ENCODE measurements around the gene PCDHA2.
A peak's percentile ranks its signal among the peaks of the same experiment; 100 is the strongest.
"Not testable (repeated sequence)": the region's sequence is repeated elsewhere in the genome, so short reads cannot be mapped to it uniquely, and the experiment has no call there.

Gene PCDHA2

DNA sequence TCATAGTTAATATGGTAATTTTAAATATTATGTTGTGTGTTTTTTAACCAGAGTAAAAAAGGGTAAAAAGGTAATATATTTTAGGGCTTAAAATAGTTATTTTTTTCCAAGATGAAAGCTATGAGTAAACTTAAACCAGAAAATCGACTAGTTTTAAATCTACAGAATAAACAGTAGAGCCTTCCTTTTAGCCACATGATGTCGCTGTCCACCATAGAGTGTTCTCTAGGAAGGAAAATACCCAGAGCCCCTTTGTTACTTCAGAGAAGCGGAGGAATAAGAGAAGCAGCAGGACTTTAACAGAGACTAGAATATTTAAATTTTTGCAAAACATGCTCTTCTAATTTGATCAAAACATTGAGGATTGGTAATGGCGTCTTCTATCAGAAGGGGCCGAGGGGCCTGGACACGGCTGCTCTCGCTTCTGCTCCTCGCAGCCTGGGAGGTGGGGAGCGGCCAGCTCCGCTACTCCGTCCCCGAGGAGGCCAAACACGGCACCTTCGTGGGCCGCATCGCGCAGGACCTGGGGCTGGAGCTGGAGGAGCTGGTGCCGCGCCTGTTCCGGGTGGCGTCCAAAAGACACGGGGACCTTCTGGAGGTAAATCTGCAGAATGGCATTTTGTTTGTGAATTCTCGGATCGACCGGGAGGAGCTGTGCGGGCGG lies at the start of gene PCDHA2:
Gene PCDHA2, plus strand, starts transcription at position 258 of the 664 bp plus-strand sequence.
- no peak for DNase-seq

DNA sequence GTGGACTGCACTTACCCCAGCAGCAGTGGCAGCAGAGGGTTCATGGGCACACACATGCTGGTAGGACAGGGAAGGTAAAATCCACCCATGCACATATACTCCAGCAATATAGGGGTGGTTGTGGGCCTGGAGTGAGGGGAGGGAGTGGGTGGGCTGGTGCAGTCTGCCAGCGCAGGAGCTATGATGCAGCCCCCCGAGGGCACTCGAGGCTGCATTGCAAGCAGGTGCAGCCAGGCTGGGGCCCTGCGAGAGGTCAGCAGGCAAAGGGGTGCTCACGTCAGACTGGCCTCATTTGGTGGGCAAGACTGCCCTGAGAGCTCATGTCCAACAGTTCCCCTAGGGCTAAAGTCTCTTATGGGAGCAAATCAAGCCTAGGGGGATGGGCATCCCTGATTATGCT lies 41.1 kb upstream of the PCDHA2 start:
- DNase-seq: no peak

DNA sequence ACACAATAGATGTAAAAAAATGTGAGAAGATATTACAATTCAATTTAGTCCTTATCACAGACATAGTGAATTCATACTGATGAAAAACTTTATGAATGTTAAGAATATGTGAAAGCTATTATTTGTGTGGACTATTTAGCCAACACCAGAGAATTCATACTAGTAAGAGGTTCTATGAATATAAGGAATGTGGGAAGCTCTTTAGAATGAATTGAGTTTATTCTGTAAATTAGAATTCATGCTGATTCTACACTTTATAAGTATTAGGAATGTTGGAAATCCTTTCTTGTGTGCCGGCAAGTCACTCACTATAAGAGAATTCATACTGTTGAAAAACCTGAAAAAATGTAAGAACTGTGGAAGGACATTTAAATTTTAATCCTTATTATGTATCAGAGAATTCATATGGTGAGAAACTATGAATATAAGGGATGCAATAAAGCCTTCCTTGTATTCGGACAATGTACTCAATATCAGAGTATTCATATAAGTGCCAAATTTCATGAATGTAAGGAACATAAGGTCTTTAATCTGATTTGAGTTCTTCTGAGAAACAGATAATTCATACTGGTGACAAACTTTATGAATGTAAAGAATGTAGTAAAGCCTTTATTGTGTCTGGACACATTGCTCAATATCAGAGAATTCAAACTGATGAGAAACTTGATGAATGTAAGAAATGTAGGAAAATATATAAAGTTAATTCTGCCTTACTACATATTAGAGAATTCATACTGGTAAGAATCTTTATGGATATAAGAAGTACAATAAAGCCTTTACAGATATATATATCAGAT lies 30.3 kb upstream of the PCDHA2 start:
- DNase-seq: no peak

DNA sequence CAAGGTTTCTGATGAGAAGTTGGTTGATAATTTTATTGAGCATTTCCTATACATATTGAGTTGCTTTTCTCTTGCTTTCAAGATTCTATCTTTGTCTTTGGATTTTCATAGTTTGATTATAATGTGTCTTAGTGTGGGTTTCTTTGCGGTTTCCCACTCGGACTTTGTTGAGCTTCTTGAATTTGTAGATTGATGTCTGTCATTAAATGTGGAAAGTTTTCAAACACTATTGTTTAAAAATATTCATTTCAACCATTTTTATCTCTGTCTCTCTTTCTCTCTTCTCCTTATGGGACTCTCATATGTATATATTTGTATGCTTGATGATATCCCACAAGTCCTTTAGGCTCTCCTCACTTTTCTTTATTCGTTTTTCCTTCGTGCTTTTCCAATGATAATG lies 27.2 kb upstream of the PCDHA2 start:
- DNase-seq: no peak

DNA sequence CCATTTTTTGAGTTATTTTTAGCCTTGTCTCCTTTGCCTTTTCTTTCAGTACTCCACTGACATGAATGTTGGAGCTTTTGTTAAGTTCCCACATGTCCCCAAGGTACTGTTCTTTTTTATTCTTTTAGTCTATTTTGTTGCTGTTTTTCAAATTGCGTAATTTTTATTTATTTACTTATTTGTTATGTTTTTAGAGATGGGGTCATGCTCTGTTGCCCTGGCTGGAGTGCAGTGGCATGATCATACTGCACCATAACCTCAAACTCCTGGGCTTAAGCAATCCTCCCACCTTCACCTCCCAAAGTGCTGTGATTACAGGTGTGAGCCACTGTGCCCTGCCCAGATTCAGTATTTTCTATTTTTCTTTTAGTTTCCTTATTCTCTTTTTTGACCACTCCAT lies 14.1 kb upstream of the PCDHA2 start:
- DNase-seq: no peak

DNA sequence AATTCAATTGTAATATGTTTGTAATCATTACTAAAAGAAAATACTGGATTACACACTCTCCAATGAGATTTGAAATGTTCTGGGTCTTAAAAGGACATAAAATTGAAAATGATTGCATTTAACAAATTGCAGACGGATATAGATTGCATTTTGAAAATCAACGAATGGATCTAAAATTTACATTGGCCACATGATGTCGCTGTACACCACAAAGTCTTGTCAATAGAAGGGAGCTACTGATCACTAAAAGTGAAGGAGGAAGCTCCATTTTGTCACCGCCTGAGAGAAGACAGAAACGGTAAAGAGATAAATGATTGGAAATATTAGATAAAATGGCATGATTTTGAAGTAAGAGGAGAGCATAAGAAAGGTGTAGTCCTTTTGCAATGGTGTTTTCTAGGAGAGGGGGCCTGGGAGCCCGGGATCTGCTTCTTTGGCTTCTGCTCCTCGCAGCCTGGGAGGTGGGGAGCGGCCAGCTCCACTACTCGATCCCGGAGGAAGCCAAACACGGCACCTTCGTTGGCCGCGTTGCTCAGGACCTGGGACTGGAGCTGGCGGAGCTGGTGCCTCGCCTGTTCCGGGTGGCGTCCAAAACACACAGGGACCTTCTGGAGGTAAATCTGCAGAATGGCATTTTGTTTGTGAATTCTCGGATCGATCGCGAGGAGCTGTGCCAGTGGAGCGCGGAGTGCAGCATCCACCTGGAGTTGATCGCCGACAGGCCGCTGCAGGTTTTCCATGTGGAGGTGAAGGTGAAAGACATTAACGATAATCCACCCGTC lies 8.6 kb upstream of the PCDHA2 start, which contains the start of gene PCDHA1:
Gene PCDHA1, plus strand, starts transcription at position 236 of the 782 bp plus-strand sequence.
- DNase-seq: no peak

DNA sequence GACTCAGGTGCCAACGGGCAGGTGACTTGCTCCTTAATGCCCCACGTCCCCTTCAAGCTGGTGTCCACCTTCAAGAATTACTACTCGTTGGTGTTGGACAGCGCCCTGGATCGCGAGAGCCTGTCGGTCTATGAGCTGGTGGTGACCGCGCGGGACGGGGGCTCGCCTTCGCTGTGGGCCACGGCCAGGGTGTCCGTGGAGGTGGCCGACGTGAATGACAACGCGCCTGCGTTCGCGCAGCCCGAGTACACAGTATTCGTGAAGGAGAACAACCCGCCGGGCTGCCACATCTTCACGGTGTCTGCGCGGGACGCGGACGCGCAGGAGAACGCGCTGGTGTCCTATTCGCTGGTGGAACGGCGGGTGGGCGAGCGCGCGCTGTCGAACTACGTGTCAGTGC lies 7.2 kb upstream of the PCDHA2 start:
- not testable (repeated sequence) for DNase-seq

DNA sequence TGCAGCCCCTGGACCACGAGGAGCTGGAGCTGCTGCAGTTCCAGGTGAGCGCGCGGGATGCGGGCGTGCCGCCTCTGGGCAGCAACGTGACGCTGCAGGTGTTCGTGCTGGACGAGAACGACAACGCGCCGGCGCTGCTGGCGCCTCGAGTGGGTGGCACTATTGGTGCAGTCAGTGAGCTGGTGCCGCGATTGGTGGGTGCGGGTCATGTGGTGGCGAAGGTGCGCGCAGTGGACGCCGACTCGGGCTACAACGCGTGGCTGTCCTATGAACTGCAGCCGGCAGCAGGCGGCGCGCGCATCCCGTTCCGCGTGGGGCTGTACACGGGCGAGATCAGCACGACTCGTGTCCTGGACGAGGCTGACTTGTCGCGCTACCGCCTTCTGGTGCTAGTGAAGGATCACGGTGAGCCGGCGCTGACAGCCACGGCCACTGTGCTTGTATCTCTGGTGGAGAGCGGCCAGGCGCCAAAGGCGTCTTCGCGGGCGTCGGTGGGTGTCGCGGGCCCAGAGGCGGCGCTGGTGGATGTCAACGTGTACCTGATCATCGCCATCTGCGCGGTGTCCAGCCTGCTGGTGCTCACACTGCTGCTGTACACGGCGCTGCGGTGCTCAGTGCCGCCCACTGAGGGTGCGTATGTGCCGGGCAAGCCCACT lies 6.7 kb upstream of the PCDHA2 start:
- DNase-seq: not testable (repeated sequence)

DNA sequence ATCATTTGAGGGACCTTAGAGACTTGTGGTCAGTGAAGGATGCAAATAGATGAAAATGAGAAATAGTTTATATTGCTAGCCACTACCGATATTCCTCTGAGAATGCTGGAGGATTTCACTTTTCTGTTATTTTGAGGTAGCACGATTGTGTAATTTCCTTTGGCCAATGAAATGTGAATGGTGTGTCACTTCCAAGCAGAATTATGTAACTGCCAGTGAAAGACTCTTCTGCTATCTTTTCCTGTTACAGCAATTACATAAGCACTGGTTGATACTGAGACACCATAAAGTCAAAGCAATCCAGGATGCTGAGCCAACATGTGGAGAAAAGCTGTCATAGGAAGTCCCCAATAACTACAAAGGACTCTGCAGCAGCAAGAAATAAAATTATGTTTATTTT lies 3.6 kb upstream of the PCDHA2 start:
- no peak for DNase-seq

DNA sequence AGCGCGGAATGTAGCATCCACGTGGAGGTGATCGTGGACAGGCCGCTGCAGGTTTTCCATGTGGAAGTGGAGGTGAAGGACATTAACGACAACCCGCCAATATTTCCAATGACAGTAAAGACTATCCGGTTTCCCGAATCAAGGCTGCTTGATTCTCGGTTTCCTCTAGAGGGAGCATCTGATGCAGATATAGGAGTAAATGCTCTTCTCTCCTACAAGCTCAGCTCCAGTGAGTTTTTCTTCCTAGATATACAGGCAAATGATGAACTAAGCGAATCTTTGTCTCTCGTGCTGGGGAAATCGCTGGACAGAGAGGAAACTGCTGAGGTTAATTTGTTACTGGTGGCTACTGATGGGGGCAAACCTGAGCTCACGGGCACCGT lies 598 bp downstream of the PCDHA2 start:
- DNase-seq: no peak

DNA sequence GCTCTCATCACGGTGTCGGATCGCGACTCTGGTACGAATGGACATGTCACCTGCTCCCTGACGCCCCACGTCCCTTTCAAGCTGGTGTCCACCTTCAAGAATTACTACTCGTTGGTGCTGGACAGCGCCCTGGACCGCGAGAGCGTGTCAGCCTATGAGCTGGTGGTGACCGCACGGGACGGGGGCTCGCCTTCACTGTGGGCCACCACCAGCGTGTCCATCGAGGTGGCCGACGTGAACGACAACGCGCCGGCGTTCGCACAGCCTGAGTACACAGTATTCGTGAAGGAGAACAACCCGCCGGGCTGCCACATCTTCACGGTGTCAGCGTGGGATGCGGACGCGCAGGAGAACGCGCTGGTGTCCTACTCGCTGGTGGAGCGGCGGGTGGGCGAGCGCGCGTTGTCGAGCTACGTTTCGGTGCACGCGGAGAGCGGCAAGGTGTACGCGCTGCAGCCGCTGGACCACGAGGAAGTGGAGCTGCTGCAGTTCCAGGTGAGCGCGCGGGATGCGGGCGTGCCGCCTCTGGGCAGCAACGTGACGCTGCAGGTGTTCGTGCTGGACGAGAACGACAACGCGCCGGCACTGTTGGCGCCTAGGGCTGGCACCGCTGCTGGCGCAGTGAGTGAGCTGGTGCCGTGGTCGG lies 1.5 kb downstream of the PCDHA2 start:
- DNase-seq: not testable (repeated sequence)

DNA sequence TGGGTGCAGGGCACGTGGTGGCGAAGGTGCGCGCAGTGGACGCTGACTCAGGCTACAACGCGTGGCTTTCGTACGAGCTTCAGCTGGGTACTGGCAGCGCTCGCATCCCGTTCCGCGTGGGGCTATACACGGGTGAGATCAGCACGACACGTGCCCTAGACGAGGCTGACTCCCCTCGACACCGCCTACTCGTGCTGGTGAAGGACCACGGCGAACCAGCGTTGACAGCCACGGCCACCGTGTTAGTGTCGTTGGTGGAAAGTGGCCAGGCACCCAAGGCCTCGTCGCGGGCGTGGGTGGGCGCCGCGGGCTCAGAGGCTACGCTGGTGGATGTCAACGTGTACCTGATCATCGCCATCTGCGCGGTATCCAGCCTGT lies 2.1 kb downstream of the PCDHA2 start:
- no peak for DNase-seq

DNA sequence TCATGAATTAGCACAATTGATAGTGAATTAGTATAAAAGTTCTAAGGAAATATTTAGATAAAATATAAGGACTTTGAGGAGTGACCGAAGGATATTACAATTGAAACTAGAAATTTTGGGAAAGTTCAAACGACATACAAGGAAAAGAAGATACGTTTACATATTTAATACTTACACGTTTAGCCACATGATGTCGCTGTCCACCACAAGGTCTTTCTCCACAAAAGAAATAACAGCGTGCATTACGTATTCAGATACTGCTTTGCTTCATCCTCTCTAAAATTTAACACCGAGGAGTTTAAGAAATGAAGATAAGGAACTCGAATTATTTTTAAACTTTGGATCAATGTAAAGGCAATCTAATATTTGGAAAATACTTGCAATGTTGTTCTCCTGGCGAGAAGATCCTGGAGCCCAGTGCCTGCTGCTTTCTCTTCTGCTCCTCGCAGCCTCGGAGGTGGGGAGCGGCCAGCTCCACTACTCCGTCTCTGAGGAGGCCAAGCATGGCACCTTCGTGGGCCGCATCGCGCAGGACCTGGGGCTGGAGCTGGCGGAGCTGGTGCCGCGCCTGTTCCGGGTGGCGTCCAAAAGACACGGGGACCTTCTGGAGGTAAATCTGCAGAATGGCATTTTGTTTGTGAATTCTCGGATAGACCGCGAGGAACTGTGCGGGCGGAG lies 6.3 kb downstream of the PCDHA2 start, which contains the start of gene PCDHA3:
Gene PCDHA3, plus strand, starts transcription at position 242 of the 678 bp plus-strand sequence.
- no peak for DNase-seq

DNA sequence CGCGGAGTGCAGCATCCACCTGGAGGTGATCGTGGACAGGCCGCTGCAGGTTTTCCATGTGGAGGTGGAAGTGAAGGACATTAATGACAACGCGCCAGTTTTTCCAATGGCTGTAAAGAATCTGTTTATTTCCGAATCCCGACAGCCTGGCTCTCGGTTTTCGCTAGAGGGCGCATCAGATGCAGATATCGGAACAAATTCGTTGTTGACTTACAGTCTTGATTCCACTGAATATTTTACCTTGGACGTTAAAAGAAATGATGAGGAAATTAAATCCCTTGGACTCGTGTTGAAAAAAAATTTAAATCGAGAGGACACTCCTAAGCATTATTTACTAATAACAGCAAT lies 6.8 kb downstream of the PCDHA2 start:
- no peak for DNase-seq

DNA sequence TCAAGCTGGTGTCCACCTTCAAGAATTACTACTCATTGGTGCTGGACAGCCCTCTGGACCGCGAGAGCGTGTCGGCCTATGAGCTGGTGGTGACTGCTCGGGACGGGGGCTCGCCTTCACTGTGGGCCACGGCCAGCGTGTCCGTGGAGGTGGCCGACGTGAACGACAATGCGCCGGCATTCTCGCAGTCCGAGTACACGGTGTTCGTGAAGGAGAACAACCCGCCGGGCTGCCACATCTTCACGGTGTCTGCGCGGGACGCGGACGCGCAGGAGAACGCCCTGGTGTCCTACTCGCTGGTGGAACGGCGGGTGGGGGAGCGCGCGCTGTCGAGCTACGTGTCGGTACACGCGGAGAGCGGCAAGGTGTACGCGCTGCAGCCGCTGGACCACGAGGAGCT lies 7.7 kb downstream of the PCDHA2 start:
- not testable (repeated sequence) for DNase-seq

DNA sequence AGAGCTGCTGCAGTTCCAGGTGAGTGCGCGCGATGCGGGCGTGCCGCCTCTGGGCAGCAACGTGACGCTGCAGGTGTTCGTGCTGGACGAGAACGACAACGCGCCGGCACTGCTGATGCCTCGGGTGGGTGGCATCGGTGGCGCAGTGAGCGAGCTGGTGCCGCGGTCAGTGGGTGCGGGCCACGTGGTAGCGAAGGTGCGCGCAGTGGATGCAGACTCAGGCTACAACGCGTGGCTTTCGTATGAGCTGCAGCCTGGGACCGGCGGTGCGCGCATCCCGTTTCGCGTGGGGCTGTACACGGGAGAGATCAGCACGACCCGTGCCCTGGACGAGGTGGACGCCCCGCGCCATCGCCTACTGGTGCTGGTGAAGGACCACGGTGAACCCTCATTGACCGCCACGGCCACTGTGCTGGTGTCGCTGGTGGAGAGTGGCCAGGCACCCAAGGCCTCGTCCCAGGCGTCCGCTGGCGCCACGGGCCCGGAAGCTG lies 8.2 kb downstream of the PCDHA2 start:
- no peak for DNase-seq

DNA sequence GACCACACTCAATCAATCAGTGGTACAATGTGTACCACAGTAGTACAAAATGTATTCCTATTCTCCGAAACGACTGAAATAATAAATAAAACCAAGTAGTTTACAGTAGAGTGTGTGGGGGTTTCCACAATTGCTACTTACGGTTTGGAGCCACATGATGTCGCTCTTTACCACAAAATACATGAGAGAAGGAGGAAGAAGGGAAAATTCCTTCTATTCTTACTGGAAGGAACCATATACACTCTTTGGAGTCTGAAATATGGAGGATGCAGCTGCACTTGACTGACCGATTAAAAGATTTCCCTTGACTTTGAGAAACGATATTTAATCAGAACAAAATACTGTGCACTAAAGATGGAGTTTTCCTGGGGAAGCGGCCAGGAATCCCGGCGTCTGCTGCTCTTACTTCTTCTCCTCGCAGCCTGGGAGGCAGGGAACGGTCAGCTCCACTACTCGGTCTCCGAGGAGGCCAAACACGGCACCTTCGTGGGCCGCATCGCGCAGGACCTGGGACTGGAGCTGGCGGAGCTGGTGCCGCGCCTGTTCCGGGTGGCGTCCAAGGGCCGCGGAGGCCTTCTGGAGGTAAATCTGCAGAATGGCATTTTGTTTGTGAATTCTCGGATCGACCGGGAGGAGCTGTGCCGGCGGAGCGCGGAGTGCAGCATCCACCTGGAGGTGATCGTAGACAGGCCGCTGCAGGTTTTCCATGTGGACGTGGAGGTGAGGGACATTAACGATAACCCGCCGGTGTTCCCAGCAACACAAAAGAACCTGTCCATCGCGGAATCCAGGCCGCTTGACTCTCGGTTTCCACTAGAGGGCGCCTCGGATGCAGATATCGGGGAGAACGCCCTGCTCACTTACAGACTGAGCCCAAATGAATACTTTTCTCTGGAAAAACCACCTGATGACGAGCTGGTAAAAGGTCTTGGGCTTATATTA lies 12.5 kb downstream of the PCDHA2 start, which contains the start of gene PCDHA4:
Gene PCDHA4, plus strand, starts transcription at position 235 of the 942 bp plus-strand sequence.
- peak in 1 of 2 donors; percentile 1 for DNase-seq

DNA sequence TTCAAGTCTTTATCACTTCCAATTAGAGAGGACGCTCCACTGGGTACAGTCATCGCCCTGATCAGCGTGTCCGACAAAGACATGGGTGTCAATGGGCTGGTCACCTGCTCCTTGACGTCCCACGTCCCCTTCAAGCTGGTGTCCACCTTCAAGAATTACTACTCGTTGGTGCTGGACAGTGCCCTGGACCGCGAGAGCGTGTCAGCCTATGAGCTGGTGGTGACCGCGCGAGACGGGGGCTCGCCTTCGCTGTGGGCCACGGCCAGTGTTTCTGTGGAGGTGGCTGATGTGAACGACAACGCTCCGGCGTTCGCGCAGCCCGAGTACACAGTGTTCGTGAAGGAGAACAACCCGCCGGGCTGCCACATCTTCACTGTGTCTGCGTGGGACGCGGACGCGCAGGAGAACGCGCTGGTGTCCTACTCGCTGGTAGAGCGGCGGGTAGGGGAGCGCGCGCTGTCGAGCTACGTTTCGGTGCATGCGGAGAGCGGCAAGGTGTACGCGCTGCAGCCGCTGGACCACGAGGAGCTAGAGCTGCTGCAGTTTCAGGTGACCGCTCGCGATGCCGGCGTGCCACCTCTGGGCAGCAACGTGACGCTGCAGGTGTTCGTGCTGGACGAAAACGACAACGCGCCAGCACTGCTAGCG lies 13.7 kb downstream of the PCDHA2 start:
- not testable (repeated sequence) for DNase-seq

DNA sequence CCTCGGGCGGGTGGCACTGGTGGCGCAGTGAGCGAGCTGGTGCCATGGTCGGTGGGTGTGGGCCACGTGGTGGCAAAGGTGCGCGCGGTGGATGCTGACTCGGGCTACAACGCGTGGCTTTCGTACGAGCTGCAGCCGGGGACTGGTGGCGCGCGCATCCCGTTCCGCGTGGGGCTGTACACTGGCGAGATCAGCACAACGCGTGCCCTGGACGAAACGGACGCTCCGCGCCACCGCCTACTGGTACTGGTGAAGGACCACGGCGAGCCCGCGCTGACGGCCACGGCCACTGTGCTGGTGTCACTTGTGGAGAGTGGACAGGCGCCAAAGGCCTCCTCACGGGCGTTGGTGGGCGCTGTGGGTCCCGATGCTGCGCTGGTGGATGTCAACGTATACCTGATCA lies 14.2 kb downstream of the PCDHA2 start:
- DNase-seq: no peak
